Right ventricle myocardium inferior (tissue), 1 donor: ENCODE data around the gene CEP135. TPM values are rescaled to one million over a fixed set of nuclear protein-coding genes. Genes with fewer than 3 reads are reported as not detected.

ENCODE experiments used
- ATAC-seq: fragments of 200-7000 bp; cut with Tn5 transposase; one replicate; pipeline ENCODE4 v1.9.1; 2020; ENCODE audit warnings: mild to moderate bottlenecking, moderate library complexity
- DNase-seq: peaks from one replicate; pipeline ENCODE4 v3.0.0; 2021; ENCODE audit errors: missing footprints
- intact Hi-C: fragments of 100-400 bp; cut with DNase I; formaldehyde crosslinking; loops from one replicate; pipeline ENCODE4 v1.11.0; 2022
- total RNA-seq: library from RNA; stranded (reverse); fragmentation: NEBNext Ultra II Directional; extraction: Animal tissue kit (Norgen Biotek cat#: 25700); gene quantifications from one replicate; pipeline ENCODE4 v1.2.1, GENCODE V29; 2021
- donor health status: DM: no; HTN: yes; CAD: no; lungs with severe emphysema.

Gene CEP135
- total RNA-seq, 1 donor from 2014 or later: 2.4 TPM

DNA sequence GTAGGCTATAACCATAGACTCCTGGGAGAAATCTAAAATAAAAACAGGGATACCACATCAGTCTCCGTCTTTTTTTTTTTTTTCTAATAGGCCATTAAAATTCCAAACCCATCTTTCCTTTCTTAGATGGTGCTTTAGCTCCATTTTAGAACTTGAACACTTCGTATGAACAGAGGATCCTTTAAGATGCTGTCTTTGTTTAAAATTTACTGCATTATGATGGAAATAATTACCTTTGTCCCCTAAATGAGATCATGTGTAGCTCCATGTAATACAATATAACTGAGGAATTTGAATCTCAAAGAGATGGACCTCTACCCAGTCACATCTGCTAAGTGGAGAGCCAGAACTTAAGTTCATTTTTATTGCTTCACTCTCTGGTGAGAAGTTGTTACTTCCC is 47.9 kb downstream of the CEP135 start:
- intact Hi-C loops: no loop called here
- DNase-seq (no peak), ATAC-seq (no peak)

- DNase-seq: no peak
- ATAC-seq: no peak
- intact Hi-C loops: no loop called here
Measured at GRCh38 chr4:56003606-56004005, 54.9 kb downstream of the CEP135 start.

DNA sequence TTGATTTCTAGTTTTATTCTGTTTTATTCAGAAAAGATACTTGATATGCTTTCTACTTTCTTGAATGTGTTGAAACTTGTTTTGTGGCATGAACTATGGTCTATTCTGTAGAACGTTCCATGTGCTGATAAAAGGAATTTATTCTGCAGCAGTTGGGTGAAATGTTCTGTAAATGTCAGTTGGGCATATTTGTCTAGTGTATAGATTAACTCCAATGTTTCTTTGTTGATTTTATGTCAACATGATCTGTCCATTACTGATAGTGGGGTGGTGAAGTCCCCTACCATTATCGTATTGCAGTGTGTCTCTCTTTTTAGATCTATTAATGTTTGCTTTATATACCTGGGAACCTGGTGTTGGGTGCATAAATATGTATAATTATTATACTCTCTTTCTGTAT is 55.5 kb downstream of the CEP135 start:
- no peak for DNase-seq
- intact Hi-C loops: no loop called here
- ATAC-seq: no peak

DNA sequence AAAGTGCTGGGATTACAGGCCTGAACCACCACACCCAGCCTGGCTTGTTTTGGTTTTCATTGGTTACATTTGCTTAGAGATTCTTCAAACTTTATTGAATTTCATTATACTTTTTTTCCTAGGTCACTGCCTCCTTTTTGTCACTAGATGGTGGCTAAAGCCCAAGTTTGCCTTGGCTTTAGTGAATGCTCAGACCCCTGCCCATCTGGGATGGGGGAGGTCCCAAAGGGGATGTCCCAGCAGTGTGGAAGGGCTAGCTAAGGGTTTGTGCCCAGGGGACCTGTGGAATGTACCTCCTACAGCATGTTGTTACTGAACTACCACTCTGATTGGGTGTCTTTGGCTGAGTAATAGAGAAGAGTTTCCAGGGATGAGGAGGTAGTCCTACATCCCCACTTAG is 58.4 kb downstream of the CEP135 start:
- intact Hi-C loops: no loop called here
- ATAC-seq: no peak
- no peak for DNase-seq

DNA sequence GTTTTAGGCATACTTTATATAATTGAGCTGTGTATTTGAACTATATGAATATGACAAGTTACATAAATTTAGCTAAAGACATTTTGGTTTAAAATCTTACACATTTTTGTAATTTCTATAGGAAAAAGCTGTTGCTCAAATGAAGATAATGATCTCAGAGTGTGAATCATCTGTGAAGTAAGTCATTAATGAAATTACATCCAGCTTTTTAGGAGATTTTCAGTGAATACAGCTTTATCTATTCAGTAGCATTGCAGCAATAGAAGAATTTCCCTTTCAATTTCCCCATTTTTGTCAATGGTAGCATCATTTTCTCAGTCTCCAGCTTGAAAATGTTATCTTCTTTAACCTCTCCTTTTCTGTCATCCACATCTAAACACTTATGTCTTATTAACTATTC is 59.5 kb downstream of the CEP135 start:
- DNase-seq (no peak), ATAC-seq (no peak)
- intact Hi-C loops: no loop called here

GRCh38 chr4:56026596-56026995 is 77.9 kb downstream of the CEP135 start:
- intact Hi-C loops: no loop called here
- DNase-seq (no peak), ATAC-seq (no peak)

GRCh38 chr4:56028165-56028564 is 79.4 kb downstream of the CEP135 start:
- DNase-seq: no peak
- intact Hi-C loops: no loop called here
- ATAC-seq: no peak

DNA sequence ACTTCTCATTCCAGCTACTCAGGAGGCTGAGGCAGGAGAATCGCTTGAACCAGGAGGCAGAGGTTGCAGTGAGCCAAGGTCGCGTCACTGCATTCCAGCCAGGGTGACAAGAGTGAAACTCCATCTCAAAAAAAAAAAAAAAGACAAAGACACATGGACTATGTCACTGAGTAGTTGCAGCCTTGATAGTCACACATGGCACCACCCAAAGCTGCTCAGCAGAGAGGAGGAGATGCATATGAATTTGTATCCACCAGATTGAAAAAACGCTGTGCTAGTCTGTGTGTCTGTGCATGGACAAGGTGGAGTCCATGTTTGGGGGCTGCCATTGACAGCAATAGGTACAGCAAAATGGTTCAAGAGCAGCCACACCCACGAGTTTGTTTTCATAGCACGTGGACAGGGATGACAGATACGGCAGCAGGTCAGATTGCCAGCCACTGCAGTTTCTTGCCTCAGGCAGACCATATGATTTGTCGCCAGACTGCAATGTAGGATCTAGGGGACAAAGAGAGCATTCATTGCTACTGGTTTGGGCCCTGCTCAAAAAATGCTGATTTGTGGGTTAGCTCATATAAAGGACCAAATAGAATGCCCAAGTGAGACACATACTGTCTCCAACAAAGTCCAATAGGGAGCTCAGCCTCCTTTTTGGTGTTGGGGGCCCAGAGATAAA is 89.9 kb downstream of the CEP135 start:
- DNase-seq (no peak), ATAC-seq (no peak)
- intact Hi-C loops: no loop called here

DNA sequence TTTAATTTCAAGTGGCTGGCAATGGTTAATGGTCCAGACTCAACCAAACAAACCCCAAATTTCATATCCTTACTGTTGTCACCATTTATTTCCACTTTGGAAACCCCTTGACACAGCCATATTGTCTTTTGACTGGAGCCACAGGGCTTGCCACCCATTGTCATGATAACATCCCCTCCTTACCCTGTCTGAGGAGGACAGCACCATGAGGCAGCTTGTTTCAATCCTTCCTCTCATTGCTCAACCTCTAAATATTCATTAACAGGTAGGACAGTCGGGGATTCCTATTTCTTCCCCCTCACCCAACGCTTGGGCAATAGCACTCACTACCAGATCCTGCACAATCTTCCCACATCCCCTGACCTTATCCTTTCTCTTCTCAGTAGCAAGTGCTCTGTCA is 92.1 kb downstream of the CEP135 start:
- intact Hi-C loops: loop anchor here (10.0 kb wide), 1 partner anchor 264 kb away; no protein-coding TSS in a partner anchor
- no peak for DNase-seq
- no peak for ATAC-seq

DNA sequence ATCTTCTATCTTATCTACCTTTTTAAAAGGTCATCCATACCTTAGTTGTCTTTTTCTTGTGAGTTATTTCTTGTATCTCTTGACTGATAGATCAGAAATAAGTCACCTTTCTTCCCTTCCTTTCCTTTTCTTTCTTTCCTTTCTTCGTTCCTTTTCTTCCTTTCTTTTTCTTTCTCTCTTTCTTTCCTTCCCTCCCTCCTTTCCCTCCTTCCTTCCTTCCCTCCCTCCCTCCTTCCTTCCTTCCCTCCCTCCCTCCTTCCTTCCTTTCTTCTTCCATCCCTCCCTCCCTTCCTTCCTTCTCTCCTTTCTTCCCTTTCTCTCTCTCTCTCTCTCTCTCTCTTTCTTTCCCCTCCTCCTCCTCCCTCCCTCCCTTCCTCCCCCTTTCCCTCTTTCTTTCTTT is 93.5 kb downstream of the CEP135 start:
- no peak for ATAC-seq
- DNase-seq: no peak
- intact Hi-C loops: loop anchor here (10.0 kb wide), 1 partner anchor 263 kb away; no protein-coding TSS in a partner anchor

GRCh38 chr4:56048383-56048701 is 99.6 kb downstream of the CEP135 start:
- DNase-seq: no peak
- no peak for ATAC-seq
- intact Hi-C loops: loop anchor here (10.0 kb wide), 1 partner anchor 256 kb away; no protein-coding TSS in a partner anchor

- intact Hi-C loops: loop anchor here (10.0 kb wide), 1 partner anchor 256 kb away; no protein-coding TSS in a partner anchor
- no peak for DNase-seq
Measured at GRCh38 chr4:56048702-56049431, 100.1 kb downstream of the CEP135 start.

GRCh38 chr4:56050625-56051024 is 101.9 kb downstream of the CEP135 start:
- intact Hi-C loops: no loop called here
- no peak for DNase-seq
- ATAC-seq: no peak

More at GRCh38 chr4:56048702-56049431, 100.1 kb downstream of the CEP135 start:
- peak; percentile 64 for ATAC-seq

- ATAC-seq: no peak
- DNase-seq: no peak
- intact Hi-C loops: no loop called here
Measured at GRCh38 chr4:56051029-56051709, 102.4 kb downstream of the CEP135 start.

DNA sequence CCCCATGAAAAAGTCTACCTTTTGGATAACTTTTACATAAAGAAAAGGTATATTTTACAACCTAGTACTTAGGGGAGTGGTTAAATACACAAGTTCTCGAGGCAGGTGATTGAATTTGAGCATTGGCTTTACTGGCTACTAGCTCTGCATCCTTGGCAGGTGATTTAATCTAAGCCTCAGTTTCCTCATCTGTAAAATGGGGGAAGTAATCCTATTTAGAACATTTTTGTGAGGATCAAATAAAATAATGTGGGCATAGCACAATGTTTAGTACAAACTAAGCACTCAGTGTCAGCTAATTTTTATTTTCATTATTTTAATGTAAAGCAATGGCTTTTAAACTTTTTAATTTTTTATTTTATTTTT is 102.9 kb downstream of the CEP135 start:
- DNase-seq (no peak), ATAC-seq (no peak)
- intact Hi-C loops: no loop called here

DNA sequence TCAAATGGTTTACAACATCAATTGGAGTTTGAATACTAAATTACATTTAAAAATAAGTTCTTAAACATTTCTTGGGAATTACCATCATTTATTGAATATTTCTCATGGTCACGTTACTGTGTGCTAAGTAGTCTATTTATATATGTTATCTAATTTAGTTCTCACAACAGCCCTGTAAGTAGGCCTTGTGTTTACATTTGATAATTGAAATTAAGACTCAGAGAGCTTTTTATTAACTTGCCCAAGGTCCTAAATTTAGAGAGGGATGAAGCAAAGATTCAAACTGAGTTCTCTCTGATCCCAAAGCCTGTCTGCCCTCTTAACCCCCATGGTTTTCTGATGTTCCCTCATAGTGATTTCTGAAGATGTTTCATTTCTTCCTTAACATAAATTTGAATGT is 103.7 kb downstream of the CEP135 start:
- intact Hi-C loops: no loop called here
- no peak for DNase-seq
- ATAC-seq: no peak

GRCh38 chr4:56052966-56053365 is 104.2 kb downstream of the CEP135 start:
- DNase-seq: no peak
- no peak for ATAC-seq
- intact Hi-C loops: no loop called here

DNA sequence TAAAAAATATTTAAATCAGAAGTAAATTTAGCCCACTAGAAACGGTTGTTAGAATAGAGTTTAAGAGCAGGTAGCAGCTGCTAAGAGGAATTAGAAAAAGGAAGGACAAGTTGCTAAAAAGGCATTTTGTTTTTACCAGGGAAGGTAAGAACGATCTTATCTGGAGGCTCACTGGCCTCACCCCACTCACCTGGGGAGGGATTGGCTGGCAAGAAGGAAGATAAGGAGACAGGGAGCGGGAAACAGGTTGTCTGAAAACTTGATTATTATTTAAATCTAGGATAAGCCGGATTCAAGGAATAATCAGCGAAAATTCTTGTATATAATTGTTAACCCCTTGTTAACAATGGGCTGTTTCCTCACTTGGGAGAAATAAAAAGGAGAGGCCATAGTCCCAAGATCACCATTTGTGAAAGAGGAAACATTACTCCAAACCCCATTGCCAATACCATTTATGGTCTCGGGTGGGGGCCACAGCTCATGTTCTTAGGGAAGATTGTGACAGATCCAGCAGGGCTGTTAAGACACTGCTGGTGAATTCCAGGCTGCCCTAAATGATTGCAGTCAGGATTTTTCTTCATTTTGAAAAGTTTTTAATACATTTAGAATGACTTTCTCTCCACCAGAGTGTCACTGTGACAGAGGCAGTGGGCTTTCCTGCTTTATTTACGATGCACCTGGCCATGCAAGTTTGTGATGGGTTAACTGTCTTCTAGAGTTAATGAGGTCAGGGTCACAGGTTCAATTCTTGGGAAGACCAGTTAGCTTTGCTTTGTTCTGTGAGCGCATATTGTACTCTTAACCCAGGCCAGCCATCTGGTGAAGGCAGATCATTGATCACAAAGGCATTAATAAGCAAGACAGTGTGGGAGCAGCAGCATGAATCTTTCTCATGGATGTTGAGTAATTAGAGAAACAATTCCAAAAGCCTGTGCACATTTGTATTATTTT is 106.6 kb downstream of the CEP135 start:
- no peak for DNase-seq
- intact Hi-C loops: no loop called here
- no peak for ATAC-seq

- intact Hi-C loops: no loop called here
- DNase-seq (no peak), ATAC-seq (no peak)
Measured at GRCh38 chr4:56055991-56056390, 107.2 kb downstream of the CEP135 start.
